ENCODE results near the gene FLT1. TPM values are rescaled to one million over a fixed set of nuclear protein-coding genes. Genes with fewer than 3 reads are reported as not detected.

The FLT1 gene
- total RNA-seq, 1 donor from 2014 or later, result 16.2 TPM

Other genes starting within 250 kb of the FLT1 start
- 43.8 TPM for gene POMP, start 164.0 kb upstream of the FLT1 start, total RNA-seq
- gene SLC46A3, start 223.8 kb upstream of the FLT1 start, total RNA-seq, result 2.2 TPM

Measured in temporal lobe (tissue), 1 donor.